WTC11 (cell line): ENCODE measurements around the gene STKLD1. TPM values are rescaled to one million over a fixed set of nuclear protein-coding genes. Genes with fewer than 3 reads are reported as not detected.

Source experiments
- AR ChIP-seq: fragments of 250-450 bp; sonication (Bioruptor Pico); IDR thresholded peaks from 2 replicates; pipeline ENCODE4 v1.9.0; 2021; ENCODE audit warnings: mild to moderate bottlenecking
- ATF6 ChIP-seq: sonication (generic); formaldehyde crosslinking; IDR thresholded peaks from 2 replicates; pipeline ENCODE4 v1.8.1; 2023; ENCODE audit warnings: mild to moderate bottlenecking, missing genetic modification reagents
- CREB1 ChIP-seq: sonication (generic); formaldehyde crosslinking; IDR thresholded peaks from 2 replicates; pipeline ENCODE4 v1.8.0; 2023; ENCODE audit warnings: mild to moderate bottlenecking, missing genetic modification reagents
- GRHL2 ChIP-seq: fragments of 250-450 bp; sonication (Bioruptor Pico); IDR thresholded peaks from 2 replicates; pipeline ENCODE4 v1.8.0; 2022; ENCODE audit warnings: mild to moderate bottlenecking, moderate library complexity; ENCODE audit not compliant: insufficient replicate concordance, severe bottlenecking
- KAT7 ChIP-seq: sonication (generic); formaldehyde crosslinking; IDR thresholded peaks from 2 replicates; pipeline ENCODE4 v1.8.1; 2023; ENCODE audit warnings: missing genetic modification reagents, mild to moderate bottlenecking, borderline replicate concordance
- MYBL2 ChIP-seq: sonication (generic); formaldehyde crosslinking; IDR thresholded peaks from 2 replicates; pipeline ENCODE4 v1.8.1; 2023; ENCODE audit warnings: mild to moderate bottlenecking, moderate library complexity, missing genetic modification reagents
- RELA ChIP-seq: sonication (generic); formaldehyde crosslinking; IDR thresholded peaks from 2 replicates; pipeline ENCODE4 v1.8.1; 2022; ENCODE audit warnings: missing genetic modification reagents, mild to moderate bottlenecking, borderline replicate concordance
- TEAD1 ChIP-seq: sonication (generic); formaldehyde crosslinking; IDR thresholded peaks from 2 replicates; pipeline ENCODE4 v1.8.0; 2022; ENCODE audit warnings: mild to moderate bottlenecking, missing genetic modification reagents
- TEAD4 ChIP-seq: sonication (generic); formaldehyde crosslinking; IDR thresholded peaks from 2 replicates; pipeline ENCODE4 v1.8.0; 2022; ENCODE audit warnings: mild to moderate bottlenecking, missing genetic modification reagents
- ZMAT4 ChIP-seq: fragments of 250-450 bp; sonication (Bioruptor Pico); IDR thresholded peaks from 2 replicates; pipeline ENCODE4 v1.9.0; 2021; ENCODE audit warnings: mild to moderate bottlenecking
- ZNF138 ChIP-seq: sonication (generic); formaldehyde crosslinking; conservative IDR thresholded peaks from 2 replicates; pipeline ENCODE4 v1.8.1; 2022; ENCODE audit warnings: mild to moderate bottlenecking, moderate library complexity, missing genetic modification reagents
- ZNF219 ChIP-seq: sonication (generic); formaldehyde crosslinking; IDR thresholded peaks from 2 replicates; pipeline ENCODE4 v1.8.0; 2023; ENCODE audit warnings: missing genetic modification reagents, mild to moderate bottlenecking, borderline replicate concordance
- ZNF532 ChIP-seq: fragments of 250-450 bp; sonication (Bioruptor Pico); IDR thresholded peaks from 2 replicates; pipeline ENCODE4 v1.9.0; 2021; ENCODE audit warnings: mild to moderate bottlenecking, borderline replicate concordance
- total RNA-seq: library from RNA; stranded (reverse); gene quantifications from 3 replicates; pipeline ENCODE4 v1.2.3, GENCODE V29; 2021
- TF ChIP-seq, protein P1 (sequence below): sonication (generic); formaldehyde crosslinking; IDR thresholded peaks from 2 replicates; pipeline ENCODE4 v1.8.1; 2023; ENCODE audit warnings: mild to moderate bottlenecking, missing genetic modification reagents, borderline replicate concordance
- TF ChIP-seq, protein P2 (sequence below): sonication (generic); formaldehyde crosslinking; IDR thresholded peaks from 2 replicates; pipeline ENCODE4 v1.8.0; 2023; ENCODE audit warnings: missing genetic modification reagents, mild to moderate bottlenecking, borderline replicate concordance
- TF ChIP-seq, protein P3 (sequence below): fragments of 200-600 bp; IDR thresholded peaks from 2 replicates; pipeline ENCODE4 v1.8.0; 2022; ENCODE audit warnings: antibody characterized with exemption
- TF ChIP-seq, protein P4 (sequence below): sonication (generic); formaldehyde crosslinking; IDR thresholded peaks from 2 replicates; pipeline ENCODE4 v1.8.0; 2022; ENCODE audit warnings: mild to moderate bottlenecking, missing genetic modification reagents

Gene STKLD1
- total RNA-seq, 1 experiment from 2014 or later = 0.98 TPM

GRCh38 chr9:133356391-133357091 is 19.6 kb upstream of the STKLD1 start, which contains the start of the genes SURF1 and SURF2 (continued):
- no peak for TF ChIP-seq ZNF532 (CRISPR knock-in tag)
- TF ChIP-seq ZMAT4 (CRISPR knock-in tag) = no peak
- no peak for TF ChIP-seq CREB1 (CRISPR knock-in tag)
- TF ChIP-seq ZNF219 = no peak
- TF ChIP-seq ZNF138 (CRISPR knock-in tag) = no peak
- TF ChIP-seq, protein P1, sequence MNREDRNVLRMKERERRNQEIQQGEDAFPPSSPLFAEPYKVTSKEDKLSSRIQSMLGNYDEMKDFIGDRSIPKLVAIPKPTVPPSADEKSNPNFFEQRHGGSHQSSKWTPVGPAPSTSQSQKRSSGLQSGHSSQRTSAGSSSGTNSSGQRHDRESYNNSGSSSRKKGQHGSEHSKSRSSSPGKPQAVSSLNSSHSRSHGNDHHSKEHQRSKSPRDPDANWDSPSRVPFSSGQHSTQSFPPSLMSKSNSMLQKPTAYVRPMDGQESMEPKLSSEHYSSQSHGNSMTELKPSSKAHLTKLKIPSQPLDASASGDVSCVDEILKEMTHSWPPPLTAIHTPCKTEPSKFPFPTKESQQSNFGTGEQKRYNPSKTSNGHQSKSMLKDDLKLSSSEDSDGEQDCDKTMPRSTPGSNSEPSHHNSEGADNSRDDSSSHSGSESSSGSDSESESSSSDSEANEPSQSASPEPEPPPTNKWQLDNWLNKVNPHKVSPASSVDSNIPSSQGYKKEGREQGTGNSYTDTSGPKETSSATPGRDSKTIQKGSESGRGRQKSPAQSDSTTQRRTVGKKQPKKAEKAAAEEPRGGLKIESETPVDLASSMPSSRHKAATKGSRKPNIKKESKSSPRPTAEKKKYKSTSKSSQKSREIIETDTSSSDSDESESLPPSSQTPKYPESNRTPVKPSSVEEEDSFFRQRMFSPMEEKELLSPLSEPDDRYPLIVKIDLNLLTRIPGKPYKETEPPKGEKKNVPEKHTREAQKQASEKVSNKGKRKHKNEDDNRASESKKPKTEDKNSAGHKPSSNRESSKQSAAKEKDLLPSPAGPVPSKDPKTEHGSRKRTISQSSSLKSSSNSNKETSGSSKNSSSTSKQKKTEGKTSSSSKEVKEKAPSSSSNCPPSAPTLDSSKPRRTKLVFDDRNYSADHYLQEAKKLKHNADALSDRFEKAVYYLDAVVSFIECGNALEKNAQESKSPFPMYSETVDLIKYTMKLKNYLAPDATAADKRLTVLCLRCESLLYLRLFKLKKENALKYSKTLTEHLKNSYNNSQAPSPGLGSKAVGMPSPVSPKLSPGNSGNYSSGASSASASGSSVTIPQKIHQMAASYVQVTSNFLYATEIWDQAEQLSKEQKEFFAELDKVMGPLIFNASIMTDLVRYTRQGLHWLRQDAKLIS (CRISPR knock-in tag) = no peak
- TF ChIP-seq AR = no peak
- no peak for TF ChIP-seq RELA
- TF ChIP-seq TEAD1 = peak; percentile 35; the same call in 1 of the 2 replicates
- TF ChIP-seq, protein P2, sequence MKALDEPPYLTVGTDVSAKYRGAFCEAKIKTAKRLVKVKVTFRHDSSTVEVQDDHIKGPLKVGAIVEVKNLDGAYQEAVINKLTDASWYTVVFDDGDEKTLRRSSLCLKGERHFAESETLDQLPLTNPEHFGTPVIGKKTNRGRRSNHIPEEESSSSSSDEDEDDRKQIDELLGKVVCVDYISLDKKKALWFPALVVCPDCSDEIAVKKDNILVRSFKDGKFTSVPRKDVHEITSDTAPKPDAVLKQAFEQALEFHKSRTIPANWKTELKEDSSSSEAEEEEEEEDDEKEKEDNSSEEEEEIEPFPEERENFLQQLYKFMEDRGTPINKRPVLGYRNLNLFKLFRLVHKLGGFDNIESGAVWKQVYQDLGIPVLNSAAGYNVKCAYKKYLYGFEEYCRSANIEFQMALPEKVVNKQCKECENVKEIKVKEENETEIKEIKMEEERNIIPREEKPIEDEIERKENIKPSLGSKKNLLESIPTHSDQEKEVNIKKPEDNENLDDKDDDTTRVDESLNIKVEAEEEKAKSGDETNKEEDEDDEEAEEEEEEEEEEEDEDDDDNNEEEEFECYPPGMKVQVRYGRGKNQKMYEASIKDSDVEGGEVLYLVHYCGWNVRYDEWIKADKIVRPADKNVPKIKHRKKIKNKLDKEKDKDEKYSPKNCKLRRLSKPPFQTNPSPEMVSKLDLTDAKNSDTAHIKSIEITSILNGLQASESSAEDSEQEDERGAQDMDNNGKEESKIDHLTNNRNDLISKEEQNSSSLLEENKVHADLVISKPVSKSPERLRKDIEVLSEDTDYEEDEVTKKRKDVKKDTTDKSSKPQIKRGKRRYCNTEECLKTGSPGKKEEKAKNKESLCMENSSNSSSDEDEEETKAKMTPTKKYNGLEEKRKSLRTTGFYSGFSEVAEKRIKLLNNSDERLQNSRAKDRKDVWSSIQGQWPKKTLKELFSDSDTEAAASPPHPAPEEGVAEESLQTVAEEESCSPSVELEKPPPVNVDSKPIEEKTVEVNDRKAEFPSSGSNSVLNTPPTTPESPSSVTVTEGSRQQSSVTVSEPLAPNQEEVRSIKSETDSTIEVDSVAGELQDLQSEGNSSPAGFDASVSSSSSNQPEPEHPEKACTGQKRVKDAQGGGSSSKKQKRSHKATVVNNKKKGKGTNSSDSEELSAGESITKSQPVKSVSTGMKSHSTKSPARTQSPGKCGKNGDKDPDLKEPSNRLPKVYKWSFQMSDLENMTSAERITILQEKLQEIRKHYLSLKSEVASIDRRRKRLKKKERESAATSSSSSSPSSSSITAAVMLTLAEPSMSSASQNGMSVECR (CRISPR knock-in tag) = peak; percentile 29; the same call in 1 of the 2 replicates
- TF ChIP-seq, protein P3, sequence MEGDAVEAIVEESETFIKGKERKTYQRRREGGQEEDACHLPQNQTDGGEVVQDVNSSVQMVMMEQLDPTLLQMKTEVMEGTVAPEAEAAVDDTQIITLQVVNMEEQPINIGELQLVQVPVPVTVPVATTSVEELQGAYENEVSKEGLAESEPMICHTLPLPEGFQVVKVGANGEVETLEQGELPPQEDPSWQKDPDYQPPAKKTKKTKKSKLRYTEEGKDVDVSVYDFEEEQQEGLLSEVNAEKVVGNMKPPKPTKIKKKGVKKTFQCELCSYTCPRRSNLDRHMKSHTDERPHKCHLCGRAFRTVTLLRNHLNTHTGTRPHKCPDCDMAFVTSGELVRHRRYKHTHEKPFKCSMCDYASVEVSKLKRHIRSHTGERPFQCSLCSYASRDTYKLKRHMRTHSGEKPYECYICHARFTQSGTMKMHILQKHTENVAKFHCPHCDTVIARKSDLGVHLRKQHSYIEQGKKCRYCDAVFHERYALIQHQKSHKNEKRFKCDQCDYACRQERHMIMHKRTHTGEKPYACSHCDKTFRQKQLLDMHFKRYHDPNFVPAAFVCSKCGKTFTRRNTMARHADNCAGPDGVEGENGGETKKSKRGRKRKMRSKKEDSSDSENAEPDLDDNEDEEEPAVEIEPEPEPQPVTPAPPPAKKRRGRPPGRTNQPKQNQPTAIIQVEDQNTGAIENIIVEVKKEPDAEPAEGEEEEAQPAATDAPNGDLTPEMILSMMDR = no peak
- TF ChIP-seq, protein P4, sequence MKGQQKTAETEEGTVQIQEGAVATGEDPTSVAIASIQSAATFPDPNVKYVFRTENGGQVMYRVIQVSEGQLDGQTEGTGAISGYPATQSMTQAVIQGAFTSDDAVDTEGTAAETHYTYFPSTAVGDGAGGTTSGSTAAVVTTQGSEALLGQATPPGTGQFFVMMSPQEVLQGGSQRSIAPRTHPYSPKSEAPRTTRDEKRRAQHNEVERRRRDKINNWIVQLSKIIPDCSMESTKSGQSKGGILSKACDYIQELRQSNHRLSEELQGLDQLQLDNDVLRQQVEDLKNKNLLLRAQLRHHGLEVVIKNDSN (CRISPR knock-in tag) = no peak
- TF ChIP-seq MYBL2 = no peak
- no peak for TF ChIP-seq ATF6 (CRISPR knock-in tag)
- no peak for TF ChIP-seq KAT7
- no peak for TF ChIP-seq GRHL2 (CRISPR knock-in tag)
- no peak for TF ChIP-seq TEAD4 (CRISPR knock-in tag)
